KMS-11 (cell line): ENCODE measurements around the gene ARL6IP4.

Experiments
- H2AFZ ChIP-seq: fragments of 200-600 bp; sonication (generic); 2 replicates; pipeline ENCODE4 v1.6.1; 2016; ENCODE audit warnings: antibody characterized with exemption, mixed run types, low read depth
- H3K27ac ChIP-seq: fragments of 200-600 bp; sonication (generic); 2 replicates; pipeline ENCODE4 v1.6.1; 2016; ENCODE audit warnings: mild to moderate bottlenecking, mixed run types
- H3K27me3 ChIP-seq: fragments of 200-600 bp; sonication (generic); 2 replicates; pipeline ENCODE4 v1.6.1; 2017; ENCODE audit warnings: mild to moderate bottlenecking, low read depth, mixed run types, moderate library complexity; ENCODE audit not compliant: insufficient read depth
- H3K36me3 ChIP-seq: fragments of 200-600 bp; sonication (generic); 2 replicates; pipeline ENCODE4 v1.6.1; 2017; ENCODE audit warnings: mild to moderate bottlenecking, mixed run types; ENCODE audit not compliant: insufficient read depth
- H3K4me1 ChIP-seq: fragments of 200-600 bp; sonication (generic); 2 replicates; pipeline ENCODE4 v1.6.1; 2016; ENCODE audit warnings: mild to moderate bottlenecking, low read depth, mixed run types; ENCODE audit not compliant: poor library complexity, severe bottlenecking
- H3K4me2 ChIP-seq: fragments of 200-600 bp; sonication (generic); 2 replicates; pipeline ENCODE4 v1.7.0; 2016; ENCODE audit warnings: mild to moderate bottlenecking, mixed run types
- H3K4me3 ChIP-seq: fragments of 200-600 bp; sonication (generic); IDR thresholded peaks from 2 replicates; pipeline ENCODE4 v1.6.1; 2017; ENCODE audit warnings: low read depth, low read length, mixed read lengths; ENCODE audit not compliant: insufficient read depth
- H3K79me2 ChIP-seq: fragments of 200-600 bp; sonication (generic); 2 replicates; pipeline ENCODE4 v1.6.1; 2016; ENCODE audit warnings: low read depth, mixed run types; ENCODE audit not compliant: insufficient read depth
- H3K9ac ChIP-seq: fragments of 200-600 bp; sonication (generic); 2 replicates; pipeline ENCODE4 v1.6.1; 2016; ENCODE audit warnings: mild to moderate bottlenecking, mixed run types
- H4K20me1 ChIP-seq: fragments of 200-600 bp; sonication (generic); 2 replicates; pipeline ENCODE4 v1.6.1; 2016; ENCODE audit warnings: mild to moderate bottlenecking, mixed run types; ENCODE audit not compliant: insufficient read depth
- CTCF ChIP-seq: fragments of 200-600 bp; sonication (generic); conservative IDR thresholded peaks from 2 replicates; pipeline ENCODE4 v1.6.1; 2017; ENCODE audit warnings: low read depth, mild to moderate bottlenecking, antibody characterized with exemption, low read length, moderate library complexity, mixed read lengths

The ARL6IP4 gene

GRCh38 chr12:122990961-122991622 is 10.6 kb downstream of the ARL6IP4 start:
- H4K20me1 ChIP-seq: no peaks in the 10 kb centered on the region
- TF ChIP-seq CTCF: no peak
- H3K9ac ChIP-seq: no peak overlapping the region
- H2AFZ ChIP-seq: no peak overlapping the region
- no peak overlapping the region for H3K4me3 ChIP-seq
- no peaks in the 10 kb centered on the region for H3K27me3 ChIP-seq
- no peaks in the 10 kb centered on the region for H3K36me3 ChIP-seq
- peaks cover 19% of the 10 kb centered on the region for H3K4me1 ChIP-seq
- H3K79me2 ChIP-seq: no peaks in the 10 kb centered on the region
- no peak overlapping the region for H3K27ac ChIP-seq
- no peak overlapping the region for H3K4me2 ChIP-seq

- Histone ChIP-seq H3K79me2 (no peaks in the 10 kb centered on the region), H3K9ac (no peak overlapping the region), H2AFZ (no peak overlapping the region), H3K4me1 (peaks cover 19% of the 10 kb centered on the region), H3K4me3 (no peak overlapping the region), H3K4me2 (no peak overlapping the region), H3K27me3 (no peaks in the 10 kb centered on the region), H4K20me1 (no peaks in the 10 kb centered on the region), H3K27ac (no peak overlapping the region), H3K36me3 (no peaks in the 10 kb centered on the region)
- TF ChIP-seq CTCF: no peak
These were observed 11.3 kb downstream of the ARL6IP4 start for GRCh38 chr12:122991623-122992275.

- Histone ChIP-seq H3K4me1 (peaks cover 19% of the 10 kb centered on the region), H3K4me2 (peak overlapping the region; percentile 42; the same call in 1 of the 2 replicates), H3K36me3 (no peaks in the 10 kb centered on the region), H3K4me3 (no peak overlapping the region), H3K27me3 (no peaks in the 10 kb centered on the region), H3K9ac (no peak overlapping the region), H3K79me2 (no peaks in the 10 kb centered on the region), H2AFZ (no peak overlapping the region), H4K20me1 (no peaks in the 10 kb centered on the region), H3K27ac (no peak overlapping the region)
- no peak for TF ChIP-seq CTCF
These were observed 11.9 kb downstream of the ARL6IP4 start for GRCh38 chr12:122992386-122992785.

GRCh38 chr12:122994140-122994675 is 13.7 kb downstream of the ARL6IP4 start:
- no peak overlapping the region for H3K4me3 ChIP-seq
- peaks cover 19% of the 10 kb centered on the region for H3K4me1 ChIP-seq
- no peaks in the 10 kb centered on the region for H3K36me3 ChIP-seq
- peak overlapping the region; percentile 42 for H3K4me2 ChIP-seq
- H3K27ac ChIP-seq: peak overlapping the region; percentile 49; the same call in 1 of the 2 replicates
- H3K79me2 ChIP-seq: no peaks in the 10 kb centered on the region
- no peak for TF ChIP-seq CTCF
- H4K20me1 ChIP-seq: no peaks in the 10 kb centered on the region
- H3K9ac ChIP-seq: no peak overlapping the region; the same call in 1 of the 2 replicates
- H3K27me3 ChIP-seq: no peaks in the 10 kb centered on the region
- peak overlapping the region; percentile 28; the same call in 1 of the 2 replicates for H2AFZ ChIP-seq
